LNCaP clone FGC (cell line): ENCODE results near the gene ZFR2.

Experiments used
- DNase-seq: peaks from one replicate; pipeline ENCODE4 v3.0.0-alpha.2; 2011; ENCODE audit warnings: low read depth
- H3K4me3 ChIP-seq: 2 replicates; pipeline ENCODE4 v1.5.1; 2011; ENCODE audit warnings: mild to moderate bottlenecking, low read depth, low read length, control low read depth
- TF ChIP-seq, protein P1 (sequence below): IDR thresholded peaks from 2 replicates; pipeline ENCODE4 v1.5.1; 2012; ENCODE audit warnings: mild to moderate bottlenecking; ENCODE audit not compliant: control insufficient read depth, insufficient read depth; ENCODE audit errors: extremely low read depth

Gene ZFR2

DNA sequence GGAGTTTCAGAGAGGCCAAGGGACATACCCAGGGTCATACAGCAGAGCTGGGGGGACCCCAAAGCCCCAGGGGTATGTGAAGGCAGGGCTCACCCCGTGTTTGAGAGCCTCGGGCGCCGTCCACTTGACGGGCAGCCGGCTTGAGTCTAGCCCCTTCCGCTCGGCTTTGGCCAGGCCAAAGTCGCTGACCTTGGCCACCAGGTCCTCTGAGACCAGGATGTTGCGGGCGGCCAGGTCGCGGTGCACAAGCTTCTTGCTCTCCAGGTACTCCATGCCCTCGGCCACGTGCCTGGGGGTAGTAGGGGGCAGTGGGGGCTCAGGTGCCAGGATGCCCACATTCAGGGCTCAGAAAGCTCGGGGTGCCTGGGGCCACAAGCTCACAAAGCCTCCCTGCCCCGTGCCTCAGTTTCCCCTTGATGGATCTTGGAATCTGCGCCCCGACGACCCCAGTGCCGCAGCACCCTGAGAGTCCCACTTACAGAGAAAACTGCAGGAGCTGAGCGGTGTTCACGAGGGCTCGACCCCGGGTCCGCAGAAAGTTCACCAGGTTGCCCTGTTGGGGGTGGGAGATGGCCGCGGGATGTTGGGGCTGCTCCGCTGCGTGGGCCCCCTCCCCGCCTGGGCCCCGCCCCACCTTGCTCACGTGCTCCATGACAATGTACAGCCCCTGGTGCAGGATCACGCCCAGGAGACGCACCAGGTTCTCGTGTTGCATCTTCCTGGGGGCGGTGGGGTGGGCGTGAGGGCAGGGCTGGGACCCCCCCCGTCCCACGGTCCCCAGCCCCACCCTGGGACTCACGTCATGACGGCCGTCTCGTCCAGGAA is 89.7 kb downstream of the ZFR2 start:
- TF ChIP-seq, protein P1, sequence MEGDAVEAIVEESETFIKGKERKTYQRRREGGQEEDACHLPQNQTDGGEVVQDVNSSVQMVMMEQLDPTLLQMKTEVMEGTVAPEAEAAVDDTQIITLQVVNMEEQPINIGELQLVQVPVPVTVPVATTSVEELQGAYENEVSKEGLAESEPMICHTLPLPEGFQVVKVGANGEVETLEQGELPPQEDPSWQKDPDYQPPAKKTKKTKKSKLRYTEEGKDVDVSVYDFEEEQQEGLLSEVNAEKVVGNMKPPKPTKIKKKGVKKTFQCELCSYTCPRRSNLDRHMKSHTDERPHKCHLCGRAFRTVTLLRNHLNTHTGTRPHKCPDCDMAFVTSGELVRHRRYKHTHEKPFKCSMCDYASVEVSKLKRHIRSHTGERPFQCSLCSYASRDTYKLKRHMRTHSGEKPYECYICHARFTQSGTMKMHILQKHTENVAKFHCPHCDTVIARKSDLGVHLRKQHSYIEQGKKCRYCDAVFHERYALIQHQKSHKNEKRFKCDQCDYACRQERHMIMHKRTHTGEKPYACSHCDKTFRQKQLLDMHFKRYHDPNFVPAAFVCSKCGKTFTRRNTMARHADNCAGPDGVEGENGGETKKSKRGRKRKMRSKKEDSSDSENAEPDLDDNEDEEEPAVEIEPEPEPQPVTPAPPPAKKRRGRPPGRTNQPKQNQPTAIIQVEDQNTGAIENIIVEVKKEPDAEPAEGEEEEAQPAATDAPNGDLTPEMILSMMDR, result no peak
- H3K4me3 ChIP-seq, result no peak overlapping the region
- no peak for DNase-seq

DNA sequence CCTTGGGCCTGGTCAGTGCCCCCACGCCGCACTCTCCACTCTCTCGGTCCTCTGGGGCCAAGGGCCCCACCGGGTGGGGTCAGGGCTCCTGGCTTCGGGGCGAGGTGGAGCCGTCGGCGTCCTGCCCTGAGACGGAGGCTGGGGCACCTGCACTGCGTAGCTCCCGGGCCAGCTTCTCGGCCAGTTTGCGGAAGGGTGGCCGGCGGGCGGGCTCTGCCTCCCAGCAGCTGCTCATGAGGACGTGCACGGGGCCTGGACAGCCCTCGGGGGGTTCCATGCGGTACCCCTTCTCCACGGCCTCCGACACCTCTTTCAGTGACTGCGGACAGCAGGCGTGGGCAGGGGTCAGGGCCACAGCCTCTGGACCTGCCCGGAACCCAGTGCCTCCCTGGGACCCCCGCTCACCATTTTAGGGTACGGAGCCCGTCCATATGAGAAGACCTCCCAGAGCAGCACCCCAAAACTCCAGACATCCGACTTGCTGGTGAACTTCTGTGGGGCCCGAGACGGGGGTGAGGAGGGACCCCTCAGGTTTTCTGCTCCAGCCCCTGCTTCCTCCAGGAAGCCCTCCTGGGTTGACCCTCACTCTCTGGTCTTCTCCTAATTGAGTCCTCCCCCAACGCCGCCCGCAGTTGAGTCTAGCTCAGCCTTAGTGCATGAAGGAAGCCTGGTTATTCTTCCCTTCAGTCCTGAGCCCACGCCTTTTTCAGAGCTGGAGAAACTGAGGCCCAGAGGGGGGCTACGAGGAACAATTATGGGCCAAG is 90.6 kb downstream of the ZFR2 start:
- TF ChIP-seq, protein P1, result no peak
- DNase-seq, result no peak
- H3K4me3 ChIP-seq, result no peak overlapping the region

DNA sequence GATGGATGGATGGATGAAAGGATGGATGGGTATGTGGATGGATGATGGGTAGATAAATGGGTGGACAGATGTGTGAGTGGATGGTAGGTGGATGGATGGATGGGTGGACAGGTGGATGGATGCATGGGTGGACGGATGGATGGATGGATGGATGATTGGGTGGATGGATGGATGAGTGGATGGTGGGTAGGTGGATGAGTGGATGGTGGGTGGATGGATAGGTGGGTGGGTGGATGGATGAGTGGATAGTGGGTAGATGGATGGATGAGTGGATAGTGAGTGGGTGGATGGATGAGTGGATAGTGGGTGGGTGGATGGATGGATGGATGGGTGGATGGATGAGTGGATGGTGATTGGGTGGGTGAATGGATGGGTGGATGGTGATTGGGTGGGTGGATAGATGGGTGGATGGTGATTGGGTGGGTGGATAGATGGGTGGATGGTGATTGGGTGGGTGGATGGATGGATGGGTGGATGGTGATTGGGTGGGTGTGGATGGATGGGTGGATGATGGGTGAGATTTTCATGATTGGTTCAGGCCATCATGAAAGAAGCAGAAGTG is 92.3 kb downstream of the ZFR2 start:
- DNase-seq, result no peak
- TF ChIP-seq, protein P1, result no peak
- no peak overlapping the region for H3K4me3 ChIP-seq

DNA sequence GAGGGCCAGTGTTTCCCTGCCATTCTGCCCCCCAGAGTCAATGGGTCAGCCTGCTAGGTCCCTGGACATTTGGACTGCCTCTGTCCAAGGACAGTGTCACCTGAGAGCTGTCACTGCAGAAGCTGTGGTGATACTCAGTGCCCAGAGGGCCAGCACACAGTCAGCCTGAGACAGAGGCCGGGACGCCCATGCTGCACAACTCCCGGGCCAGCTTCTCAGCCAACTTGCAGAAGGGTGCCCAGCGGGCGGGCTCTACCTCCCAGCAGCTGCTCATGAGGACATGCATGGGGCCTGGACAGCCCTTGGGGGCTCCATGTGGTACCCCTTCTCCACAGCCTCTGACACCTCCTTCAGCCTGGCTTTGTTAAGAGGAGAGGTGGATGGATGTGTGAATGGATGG is 93.0 kb downstream of the ZFR2 start:
- H3K4me3 ChIP-seq, result no peak overlapping the region
- TF ChIP-seq, protein P1, result no peak
- no peak for DNase-seq

DNA sequence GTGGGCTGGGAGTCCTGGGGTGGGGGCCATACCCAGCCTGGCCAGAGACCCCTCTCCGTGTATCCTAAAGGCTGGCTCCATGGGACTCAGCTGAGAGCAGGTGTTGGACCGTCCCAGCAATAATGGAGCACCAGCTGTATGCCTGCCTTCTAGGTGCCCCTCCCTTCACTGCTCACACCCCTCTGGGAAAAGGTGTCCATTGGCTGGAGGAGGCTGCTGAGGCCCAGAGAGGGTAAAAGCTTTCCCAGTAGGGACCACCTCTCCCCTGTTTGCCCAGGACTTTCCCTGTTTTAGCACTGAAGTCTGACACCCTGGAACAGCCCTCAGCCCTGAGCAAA is 93.5 kb downstream of the ZFR2 start:
- no peak overlapping the region for H3K4me3 ChIP-seq
- TF ChIP-seq, protein P1, result no peak
- DNase-seq, result no peak

DNA sequence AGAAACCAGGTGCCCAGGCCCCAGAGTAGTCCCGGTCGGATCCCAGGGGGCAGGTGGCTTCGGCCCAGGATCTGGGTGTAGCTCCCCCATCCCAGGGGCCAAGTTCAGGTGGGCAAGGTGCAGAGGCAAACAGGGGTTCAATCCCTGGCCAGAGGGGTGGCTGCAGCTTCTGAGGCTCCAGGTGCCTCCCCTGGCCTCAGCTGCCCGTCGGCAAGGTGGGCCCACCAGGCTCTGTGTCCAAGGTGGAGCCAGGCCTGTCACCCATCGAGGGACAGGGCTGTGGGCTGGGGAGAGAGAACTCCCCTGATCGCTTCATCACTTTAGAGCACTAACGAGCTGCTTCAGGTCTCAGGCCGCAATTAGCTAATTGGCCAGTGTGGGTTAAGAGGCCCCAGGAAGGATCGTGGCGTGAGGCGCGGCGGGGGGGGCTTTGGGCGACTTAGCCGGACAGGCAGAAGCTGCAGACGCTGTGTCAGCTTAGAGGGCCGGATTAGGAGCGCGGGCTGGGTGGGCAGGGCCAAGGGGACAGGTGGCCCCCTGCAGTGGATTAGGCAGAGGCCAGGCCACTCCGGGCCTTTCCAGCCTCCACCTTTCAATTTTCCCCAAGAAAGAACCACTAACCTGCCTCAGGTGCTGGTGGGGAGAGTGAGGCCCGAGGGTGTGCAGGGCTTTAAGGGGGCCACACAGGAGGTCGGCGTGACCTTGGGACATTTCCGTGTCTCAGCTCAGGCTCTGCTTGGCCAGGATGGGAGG is 94.0 kb downstream of the ZFR2 start:
- H3K4me3 ChIP-seq, result no peak overlapping the region
- no peak for DNase-seq
- TF ChIP-seq, protein P1, result no peak
